OCI-LY3 (cell line): ENCODE results near the gene PXDN.
"Not testable (repeated sequence)": the region's sequence is repeated elsewhere in the genome, so short reads cannot be mapped to it uniquely, and the experiment has no call there.

Experiments
- H2AFZ ChIP-seq: fragments of 200-600, 300-600 bp; shearing (Covaris generic); 2 replicates; pipeline ENCODE4 v1.6.0; 2014; ENCODE audit warnings: antibody characterized with exemption, low read depth, low read length
- H3K27ac ChIP-seq: fragments of 200-600, 300-600 bp; sonication (generic); 2 replicates; pipeline ENCODE4 v1.5.1; 2014; ENCODE audit warnings: mild to moderate bottlenecking, low read length, moderate library complexity, mixed read lengths
- H3K27me3 ChIP-seq: fragments of 200-600, 300-600 bp; sonication (generic); 2 replicates; pipeline ENCODE4 v1.6.1; 2014; ENCODE audit warnings: low read depth, low read length, mixed read lengths
- H3K36me3 ChIP-seq: fragments of 200-600, 300-600 bp; sonication (generic); replicated peaks from 2 replicates; pipeline ENCODE3; 2014; ENCODE audit warnings: low read depth, low read length, mixed read lengths
- H3K4me1 ChIP-seq: fragments of 300-600, 200-600 bp; sonication (generic); 2 replicates; pipeline ENCODE4 v1.6.1; 2014; ENCODE audit warnings: low read length, mixed read lengths
- H3K4me2 ChIP-seq: fragments of 200-600, 300-600 bp; sonication (generic); 2 replicates; pipeline ENCODE4 v1.6.1; 2014; ENCODE audit warnings: low read length, mixed read lengths
- H3K4me3 ChIP-seq: fragments of 300-600, 200-600 bp; sonication (generic); 2 replicates; pipeline ENCODE4 v1.5.1; 2014; ENCODE audit warnings: antibody characterized with exemption, mild to moderate bottlenecking, low read length, moderate library complexity
- H3K79me2 ChIP-seq: fragments of 300-600, 200-600 bp; shearing (Covaris generic); 2 replicates; pipeline ENCODE4 v1.6.1; 2014; ENCODE audit warnings: mild to moderate bottlenecking, low read length, mixed read lengths
- H3K9ac ChIP-seq: fragments of 300-600, 200-600 bp; shearing (Covaris generic); 2 replicates; pipeline ENCODE4 v1.6.0; 2014; ENCODE audit warnings: mild to moderate bottlenecking, low read length, moderate library complexity
- H3K9me3 ChIP-seq: fragments of 200-600, 300-600 bp; shearing (Covaris generic); 2 replicates; pipeline ENCODE4 v1.6.1; 2014; ENCODE audit warnings: low read length, mixed read lengths; ENCODE audit not compliant: insufficient read depth
- H4K20me1 ChIP-seq: fragments of 200-600, 300-600 bp; sonication (generic); 2 replicates; pipeline ENCODE4 v1.6.1; 2016; ENCODE audit warnings: low read length, mixed read lengths; ENCODE audit not compliant: insufficient read depth
- CTCF ChIP-seq: fragments of 200-600, 300-600 bp; sonication (generic); IDR thresholded peaks from 2 replicates; pipeline ENCODE4 v1.5.1; 2014; ENCODE audit warnings: antibody characterized with exemption, low read length, low read depth
- EZH2phosphoT487 ChIP-seq: fragments of 200-600 bp; shearing (Covaris generic); IDR thresholded peaks from 2 replicates; pipeline ENCODE4 v1.6.1; 2018; ENCODE audit warnings: antibody characterized with exemption, mixed run types, low read depth

Gene PXDN

DNA sequence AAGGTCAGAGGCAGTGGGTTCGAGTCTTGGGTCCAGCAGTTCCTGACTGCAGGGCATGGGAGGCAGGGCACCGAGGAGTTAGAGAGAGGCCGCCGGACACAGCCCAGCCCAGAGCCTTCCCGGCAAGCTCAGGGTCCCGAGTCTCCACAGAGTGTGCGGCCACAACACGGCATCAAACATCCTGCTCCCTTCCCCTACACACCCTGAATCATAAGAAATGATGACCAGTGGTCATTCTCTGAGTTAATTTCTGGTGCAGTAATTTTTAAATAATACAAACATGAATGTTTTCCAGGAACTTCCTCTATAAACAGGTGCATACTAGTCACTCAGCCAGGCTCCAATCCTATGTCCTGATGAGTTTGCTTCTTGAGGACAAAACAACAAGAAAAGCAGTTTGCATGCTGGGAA lies 118.0 kb downstream of the PXDN start:
- no peaks in the 10 kb centered on the region for H3K27me3 ChIP-seq
- no peak overlapping the region for H2AFZ ChIP-seq
- no peaks in the 10 kb centered on the region for H3K9me3 ChIP-seq
- no peak overlapping the region for H3K4me3 ChIP-seq
- H3K79me2 ChIP-seq = no peaks in the 10 kb centered on the region
- H3K27ac ChIP-seq = no peak overlapping the region
- TF ChIP-seq CTCF (no peak), EZH2phosphoT487 (no peak)
- peaks cover 26% of the 10 kb centered on the region for H3K36me3 ChIP-seq
- no peak overlapping the region for H3K9ac ChIP-seq
- no peaks in the 10 kb centered on the region for H3K4me1 ChIP-seq
- no peak overlapping the region for H3K4me2 ChIP-seq
- H4K20me1 ChIP-seq = no peaks in the 10 kb centered on the region

DNA sequence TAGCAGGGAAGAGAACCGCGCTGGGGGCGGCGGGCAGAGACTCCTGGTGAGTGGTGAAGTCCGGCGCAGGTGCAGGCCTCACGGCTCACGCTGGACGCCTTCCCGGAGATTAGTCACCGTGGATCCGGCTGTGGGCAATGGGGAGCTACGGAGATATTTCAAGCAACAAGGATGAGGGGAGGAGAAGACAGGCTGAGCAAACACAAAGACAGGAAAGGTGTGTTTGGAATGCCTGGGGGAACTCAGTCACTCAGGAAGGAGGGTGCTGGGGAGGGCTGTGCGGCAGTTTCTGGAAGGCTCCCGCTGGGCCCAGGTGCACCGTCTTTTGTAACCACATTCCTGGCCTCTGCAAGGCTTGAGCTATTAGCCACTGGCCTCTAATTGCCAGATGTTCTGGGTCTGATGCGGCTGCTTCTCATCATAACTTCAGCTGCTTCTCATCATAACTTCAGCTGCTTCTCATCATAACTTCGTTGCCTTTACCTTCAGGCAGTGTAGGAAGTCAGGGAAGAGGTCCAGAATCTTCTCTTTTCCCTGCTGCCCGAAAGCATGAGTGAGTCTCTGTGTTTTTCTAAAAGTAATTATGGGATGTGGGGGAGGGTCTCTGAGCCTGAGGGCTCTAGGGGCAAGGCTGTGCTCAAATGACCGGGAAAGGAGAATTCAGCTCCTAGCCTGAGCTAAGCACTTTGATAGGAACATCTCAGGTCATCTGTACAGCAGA lies 118.9 kb downstream of the PXDN start:
- H3K9ac ChIP-seq = no peak overlapping the region
- no peak overlapping the region for H3K4me2 ChIP-seq

GRCh38 chr2:1623906-1624445 lies 120.3 kb downstream of the PXDN start:
- TF ChIP-seq CTCF (no peak), EZH2phosphoT487 (no peak)
- H3K9ac ChIP-seq = no peak overlapping the region
- no peaks in the 10 kb centered on the region for H3K4me1 ChIP-seq
- H3K9me3 ChIP-seq = no peaks in the 10 kb centered on the region
- H3K36me3 ChIP-seq = peaks cover 3% of the 10 kb centered on the region
- H3K79me2 ChIP-seq = no peaks in the 10 kb centered on the region
- H3K27me3 ChIP-seq = no peaks in the 10 kb centered on the region
- H2AFZ ChIP-seq = no peak overlapping the region
- H3K4me2 ChIP-seq = no peak overlapping the region
- H3K4me3 ChIP-seq = no peak overlapping the region
- no peaks in the 10 kb centered on the region for H4K20me1 ChIP-seq
- H3K27ac ChIP-seq = no peak overlapping the region

More for the DNA sequence above, 118.9 kb downstream of the PXDN start:
- no peaks in the 10 kb centered on the region for H3K27me3 ChIP-seq
- no peaks in the 10 kb centered on the region for H3K4me1 ChIP-seq
- H4K20me1 ChIP-seq = no peaks in the 10 kb centered on the region
- TF ChIP-seq EZH2phosphoT487 (no peak), CTCF (no peak)
- peaks cover 18% of the 10 kb centered on the region for H3K36me3 ChIP-seq
- H3K27ac ChIP-seq = no peak overlapping the region
- no peaks in the 10 kb centered on the region for H3K79me2 ChIP-seq
- H3K4me3 ChIP-seq = no peak overlapping the region
- H3K9me3 ChIP-seq = no peaks in the 10 kb centered on the region
- no peak overlapping the region for H2AFZ ChIP-seq

GRCh38 chr2:1622521-1623200 lies 121.7 kb downstream of the PXDN start:
- Histone ChIP-seq H3K4me3 (no peak overlapping the region), H3K79me2 (no peaks in the 10 kb centered on the region), H3K4me1 (peaks cover 2% of the 10 kb centered on the region; the same call in 1 of the 2 replicates), H4K20me1 (no peaks in the 10 kb centered on the region), H3K9me3 (no peaks in the 10 kb centered on the region), H3K9ac (no peak overlapping the region), H2AFZ (no peak overlapping the region), H3K27ac (no peak overlapping the region), H3K36me3 (no peaks in the 10 kb centered on the region), H3K4me2 (no peak overlapping the region), H3K27me3 (no peaks in the 10 kb centered on the region)
- TF ChIP-seq EZH2phosphoT487 = no peak
- TF ChIP-seq CTCF = no peak

DNA sequence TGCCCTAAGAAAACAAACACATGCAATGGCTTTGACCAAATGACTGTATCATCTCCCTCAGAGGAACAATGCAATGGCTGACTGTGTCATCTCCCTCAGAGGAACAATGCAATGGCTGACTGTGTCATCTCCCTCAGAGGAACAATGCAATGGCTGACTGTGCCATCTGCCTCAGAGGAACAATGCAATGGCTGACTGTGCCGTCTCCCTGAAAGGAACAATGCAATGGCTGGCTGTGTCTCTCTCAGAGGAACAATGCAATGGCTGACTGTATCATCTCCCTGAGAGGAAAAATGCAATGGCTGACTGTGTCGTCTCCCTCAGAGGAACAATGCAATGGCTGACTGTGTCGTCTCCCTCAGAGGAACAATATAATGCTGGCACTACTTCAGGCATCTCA lies 122.3 kb downstream of the PXDN start:
- H3K9ac ChIP-seq, H3K79me2 ChIP-seq, H3K4me1 ChIP-seq, H3K27ac ChIP-seq, H3K4me3 ChIP-seq, H4K20me1 ChIP-seq, H3K36me3 ChIP-seq, H3K4me2 ChIP-seq, H2AFZ ChIP-seq, H3K27me3 ChIP-seq, H3K9me3 ChIP-seq: not testable (repeated sequence)
